Suppressor macrophage treated with lipopolysaccharide for 4 hours (primary cell): ENCODE data around the gene PCDHGA3.
"Not testable (repeated sequence)": the region's sequence is repeated elsewhere in the genome, so short reads cannot be mapped to it uniquely, and the experiment has no call there.

Source experiments
- DNase-seq: peaks from one replicate; pipeline ENCODE4 v3.0.0-alpha.2; 2020

PCDHGA3 gene

DNA sequence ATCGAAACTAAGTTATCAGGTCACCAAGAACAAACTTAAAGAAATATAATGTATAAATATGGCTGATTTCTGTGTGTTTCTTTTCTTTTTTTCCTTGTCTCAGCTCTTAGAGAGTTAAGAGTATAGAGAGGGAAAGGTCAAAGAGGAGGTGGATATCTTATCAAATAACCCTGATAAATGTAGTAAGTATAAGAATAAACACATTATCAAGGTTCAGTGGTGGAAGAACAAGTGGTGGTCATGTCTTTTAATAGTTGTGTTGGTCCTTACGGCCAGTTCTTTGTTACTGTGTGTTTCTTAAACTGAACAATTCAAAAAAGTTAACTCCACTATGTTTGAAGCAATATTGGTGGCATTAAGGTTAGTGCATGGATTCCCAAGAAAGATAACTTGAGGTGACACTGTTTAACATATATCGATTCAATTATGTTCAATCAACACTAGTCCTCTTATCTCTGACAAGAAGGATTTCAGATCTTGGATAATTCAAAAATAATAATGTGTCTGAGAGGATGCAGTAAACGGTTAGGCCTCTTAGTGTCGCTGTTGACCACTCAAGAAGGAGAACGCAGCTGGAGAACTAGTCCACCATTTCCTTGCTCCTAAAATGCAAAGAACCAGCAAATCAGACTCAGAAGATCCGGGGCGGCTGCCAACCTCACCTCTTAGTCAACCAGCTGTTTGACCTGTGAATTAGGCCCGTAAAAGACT lies at the start of gene PCDHGA3:
TSS of gene PCDHGA3 (plus strand) at position 588 of the 711 bp plus-strand sequence. CDS start 205 bp downstream, outside the sequence.
- no peak for DNase-seq

DNA sequence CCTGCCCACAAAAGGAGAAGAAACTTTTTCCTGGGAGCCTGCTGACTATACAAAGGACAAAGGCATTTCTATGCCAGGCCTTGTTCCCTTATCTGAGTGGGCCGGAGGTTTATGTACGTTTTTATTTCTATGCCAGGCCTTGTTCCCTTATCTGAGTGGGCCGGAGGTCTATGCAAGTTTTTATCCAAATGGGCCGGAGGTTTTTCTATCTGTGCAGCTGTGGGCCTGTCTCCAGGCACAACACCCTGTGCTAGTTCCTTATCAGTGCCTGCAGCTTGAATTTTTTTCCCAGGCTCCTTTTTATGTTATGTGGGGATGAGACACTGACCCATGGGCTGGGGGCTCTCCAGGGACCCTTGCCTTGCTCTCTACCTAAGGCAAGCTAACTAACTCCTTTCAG lies 45.3 kb upstream of the PCDHGA3 start:
- no peak for DNase-seq

DNA sequence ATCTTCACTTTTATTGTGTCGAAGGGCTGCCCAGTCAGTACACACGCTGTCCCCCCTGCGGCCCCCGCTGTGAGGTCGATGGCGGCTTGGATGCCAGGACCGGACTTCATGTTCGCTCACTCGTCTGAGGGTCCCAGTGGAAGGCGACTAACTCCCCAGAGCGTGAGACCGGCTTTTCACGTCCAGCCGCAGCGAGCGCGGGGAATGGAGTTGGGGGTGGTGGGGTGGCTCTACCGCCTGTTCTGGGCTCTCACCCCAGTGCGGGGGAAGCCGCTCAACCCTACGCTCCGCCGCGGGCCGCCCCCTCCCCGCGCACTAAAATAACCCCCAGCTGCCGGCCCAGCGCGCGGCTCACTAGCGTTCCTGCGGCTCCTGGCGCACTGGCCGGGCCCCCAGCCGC lies 39.9 kb upstream of the PCDHGA3 start, which contains the start of gene SLC25A2:
TSS of gene SLC25A2 (minus strand) at position 294 of the 400 bp plus-strand sequence. CDS start at position 110, 184 bp downstream.
- no peak for DNase-seq

DNA sequence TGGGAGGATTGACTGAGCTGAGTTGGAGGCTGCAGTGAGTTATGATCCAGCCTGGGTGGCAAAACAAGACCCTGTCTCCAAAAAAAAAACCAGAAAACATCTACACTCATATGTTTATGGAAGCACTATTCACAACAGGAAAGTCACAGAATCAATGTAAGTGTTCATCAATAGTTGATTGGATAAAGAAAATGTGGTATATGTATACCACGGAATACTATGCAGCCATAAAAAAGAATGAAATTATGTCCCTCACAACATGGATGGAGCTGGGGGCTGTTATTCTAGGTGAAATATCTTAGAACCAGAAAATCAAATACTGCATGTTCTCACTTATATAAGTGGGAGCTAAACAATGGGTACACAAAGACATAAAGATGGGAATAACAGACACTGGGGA lies 37.0 kb upstream of the PCDHGA3 start:
- no peak for DNase-seq

DNA sequence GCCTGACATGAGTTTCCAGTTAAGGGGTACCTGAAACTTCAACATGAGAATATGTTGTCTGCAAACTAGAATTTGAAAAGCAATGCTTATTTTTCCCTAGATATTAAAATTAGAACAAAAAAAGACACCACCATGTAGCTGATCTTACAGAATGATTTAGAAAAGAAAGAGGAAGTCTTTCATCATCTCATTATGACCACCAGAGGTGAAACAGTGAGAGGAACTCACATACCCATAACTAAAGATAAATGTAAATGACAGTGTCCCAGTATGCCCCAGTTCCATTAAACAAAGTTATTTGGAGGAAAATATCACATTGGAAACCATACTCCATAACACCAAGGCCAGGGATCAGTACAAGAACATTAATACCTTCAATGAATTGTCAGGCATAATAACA lies 29.9 kb upstream of the PCDHGA3 start:
- DNase-seq = no peak

DNA sequence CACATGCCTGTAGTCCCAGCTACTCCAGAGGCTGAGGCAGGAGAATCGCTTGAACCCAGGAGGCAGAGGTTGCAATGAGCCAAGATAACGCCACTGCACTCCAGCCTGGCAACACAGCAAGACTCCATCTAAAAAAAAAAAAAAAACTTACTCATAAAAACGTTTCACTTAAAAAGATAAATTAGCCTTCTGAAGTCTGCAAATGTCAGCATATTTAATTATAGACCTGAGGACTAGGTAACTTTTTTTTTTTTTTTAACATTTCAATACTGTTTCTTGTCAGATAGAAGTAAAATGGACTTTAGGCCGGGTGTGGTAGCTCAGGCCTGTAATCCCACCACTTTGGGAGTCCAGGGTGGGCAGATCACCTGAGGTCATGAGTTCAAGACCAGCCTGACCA lies 26.7 kb upstream of the PCDHGA3 start:
- DNase-seq = not testable (repeated sequence)

DNA sequence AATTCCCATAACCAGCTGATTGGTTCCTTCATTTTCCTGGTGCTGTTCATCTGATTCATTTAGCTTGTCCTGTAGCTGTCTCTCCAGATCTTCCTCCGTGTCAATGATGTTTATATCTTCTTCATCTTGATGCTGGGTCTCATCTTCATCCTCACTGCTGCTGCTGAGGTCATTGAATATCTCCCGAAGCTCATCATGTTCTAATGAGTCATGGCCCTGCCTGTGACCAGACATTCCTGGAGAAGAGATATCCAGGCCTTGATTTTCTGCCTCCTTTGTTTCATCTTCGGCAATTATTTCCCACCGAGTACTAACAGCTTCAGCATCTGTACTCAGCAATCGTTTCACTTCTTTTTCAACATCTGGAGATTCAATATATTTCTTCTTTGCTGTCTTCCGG lies 24.4 kb upstream of the PCDHGA3 start:
- DNase-seq = no peak

DNA sequence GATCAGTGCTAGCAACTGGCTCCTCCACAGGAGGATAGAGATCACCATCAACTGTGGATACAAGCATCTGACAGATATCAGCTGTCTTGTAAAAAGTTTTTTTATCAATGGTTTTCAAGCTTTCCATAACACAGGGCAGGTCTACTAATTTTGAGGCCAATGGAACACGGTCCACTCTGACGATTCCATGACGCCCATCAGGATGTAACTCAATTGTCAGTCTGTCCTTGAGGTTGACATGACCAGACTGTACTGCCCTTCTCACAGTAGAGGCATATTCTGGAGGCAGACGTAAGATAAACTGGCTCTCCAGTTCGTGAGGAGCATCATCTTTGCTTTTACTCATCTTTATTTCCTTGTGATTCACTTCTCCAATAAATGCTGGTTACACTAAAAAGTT lies 23.9 kb upstream of the PCDHGA3 start:
- no peak for DNase-seq

DNA sequence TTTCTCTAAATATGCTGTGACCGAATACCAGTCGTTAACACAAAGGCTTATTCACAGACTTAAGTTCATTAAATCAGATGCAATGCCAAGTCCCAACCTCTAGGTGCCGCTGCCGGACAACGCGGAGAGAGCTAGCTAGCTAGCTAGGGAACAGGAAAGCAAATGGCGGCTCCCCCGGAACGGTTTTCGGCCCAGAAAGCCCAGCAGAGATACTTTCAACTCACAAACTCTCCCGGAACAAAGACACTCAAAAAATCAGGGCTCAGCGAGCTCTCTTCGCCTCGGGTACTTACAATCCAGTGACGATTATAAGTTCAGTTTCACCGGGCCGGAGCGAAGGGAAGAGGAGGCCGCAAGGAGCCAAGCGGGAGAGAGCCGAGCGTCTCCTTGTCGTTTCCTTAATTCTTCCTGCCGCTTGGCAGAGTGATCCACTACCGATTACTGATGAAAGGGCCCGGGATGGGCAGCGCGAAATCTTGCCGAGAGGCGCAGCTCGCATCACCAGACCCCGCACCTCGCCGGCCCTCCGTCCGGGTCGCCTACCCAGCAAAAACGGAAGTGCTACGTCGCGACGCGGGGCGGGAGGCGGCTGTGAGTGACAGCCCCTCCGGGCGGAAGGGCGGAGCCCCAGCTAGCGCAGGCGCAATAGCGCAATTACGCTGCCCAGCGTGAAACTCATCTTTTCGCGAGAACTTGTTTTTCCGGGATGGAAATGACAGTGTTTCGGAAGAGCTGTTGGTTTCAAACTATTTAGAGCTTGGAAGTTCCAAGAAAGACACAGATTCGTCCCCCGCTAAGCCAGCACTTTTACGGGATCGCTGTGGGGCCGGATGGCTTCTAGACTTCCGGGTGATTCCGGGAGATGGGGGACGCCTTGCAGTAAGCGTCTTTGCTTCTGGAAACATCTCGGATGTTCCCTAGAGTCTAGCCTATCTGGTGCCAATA lies 23.1 kb upstream of the PCDHGA3 start, which contains the start of gene TAF7:
TSS of gene TAF7 (minus strand) at position 560 of the 945 bp plus-strand sequence. CDS start 740 bp downstream, outside the sequence.
- DNase-seq = peak; percentile 96

DNA sequence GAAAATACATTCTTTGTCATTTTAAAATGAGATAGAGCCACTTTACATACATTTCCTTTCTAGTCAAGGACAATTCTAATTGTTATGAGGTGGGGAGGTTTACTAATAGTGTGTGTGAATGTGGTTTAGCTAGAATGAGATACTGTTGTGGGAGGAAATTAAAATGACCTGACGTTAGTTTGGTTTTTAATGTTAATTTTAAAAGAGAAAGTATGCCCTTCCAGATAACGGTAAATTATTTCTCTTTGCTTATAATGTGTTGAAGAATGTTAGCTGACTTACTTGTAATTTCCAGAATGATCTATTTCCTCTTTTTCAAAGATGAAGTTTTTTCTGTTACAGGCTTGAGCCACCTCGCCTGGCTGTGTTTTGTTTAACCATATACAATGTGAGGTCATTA lies 21.4 kb upstream of the PCDHGA3 start:
- DNase-seq = no peak

DNA sequence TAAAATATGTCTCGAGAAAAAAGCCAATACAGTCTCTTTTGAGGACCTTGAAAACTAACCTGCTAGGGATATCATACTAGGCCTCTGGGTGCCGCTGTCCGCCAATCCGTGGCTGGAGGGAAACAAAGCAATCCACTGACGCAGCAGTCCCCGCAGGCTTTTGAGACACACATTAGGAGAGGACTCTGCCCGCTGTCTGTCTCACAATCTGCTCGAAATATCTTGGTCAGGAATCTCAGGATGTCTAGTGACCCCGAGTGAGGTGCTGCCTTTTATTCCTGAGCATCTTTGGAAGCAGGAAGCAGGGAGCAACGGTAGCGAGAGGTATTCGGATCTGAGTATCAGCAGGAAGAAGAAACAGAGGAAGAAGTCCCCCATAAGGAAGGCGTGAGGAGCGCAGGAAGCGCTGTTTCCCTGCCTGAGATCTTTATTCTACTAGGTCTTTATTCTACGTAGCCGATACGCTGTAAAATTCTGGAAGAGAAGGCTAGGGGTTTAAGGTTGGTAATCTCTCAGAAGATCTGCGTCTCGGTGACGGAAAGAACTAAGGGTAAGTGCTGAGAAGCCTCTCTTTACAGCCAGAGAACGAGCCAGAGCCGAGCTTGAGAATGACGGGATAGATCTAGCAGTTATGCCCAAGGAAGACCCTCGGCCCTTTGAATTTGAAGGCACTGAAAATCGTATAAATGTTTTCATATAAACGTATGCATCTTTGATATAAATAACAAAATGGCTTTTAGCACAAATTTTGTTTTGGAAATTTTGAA lies 17.4 kb upstream of the PCDHGA3 start:
- DNase-seq = peak; percentile 30

DNA sequence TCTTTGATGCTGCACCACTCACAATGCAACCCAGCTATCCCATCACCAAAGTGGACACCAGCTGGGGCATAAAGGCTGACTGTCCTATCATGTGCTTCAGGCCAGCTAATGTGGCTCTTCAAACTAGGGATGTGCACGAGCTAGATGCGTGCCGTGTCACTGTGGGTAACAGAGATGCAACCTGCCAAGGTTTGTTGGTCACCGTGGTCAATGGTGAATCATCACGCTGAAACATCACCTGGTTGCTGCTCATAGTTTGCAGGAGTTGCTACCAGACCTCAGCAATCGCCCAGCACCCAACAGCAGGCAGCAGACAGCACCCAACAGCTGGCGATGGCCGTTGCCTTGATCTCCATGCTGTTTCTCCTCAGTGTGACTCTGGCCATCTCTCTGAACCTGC lies 15.4 kb upstream of the PCDHGA3 start:
- no peak for DNase-seq

DNA sequence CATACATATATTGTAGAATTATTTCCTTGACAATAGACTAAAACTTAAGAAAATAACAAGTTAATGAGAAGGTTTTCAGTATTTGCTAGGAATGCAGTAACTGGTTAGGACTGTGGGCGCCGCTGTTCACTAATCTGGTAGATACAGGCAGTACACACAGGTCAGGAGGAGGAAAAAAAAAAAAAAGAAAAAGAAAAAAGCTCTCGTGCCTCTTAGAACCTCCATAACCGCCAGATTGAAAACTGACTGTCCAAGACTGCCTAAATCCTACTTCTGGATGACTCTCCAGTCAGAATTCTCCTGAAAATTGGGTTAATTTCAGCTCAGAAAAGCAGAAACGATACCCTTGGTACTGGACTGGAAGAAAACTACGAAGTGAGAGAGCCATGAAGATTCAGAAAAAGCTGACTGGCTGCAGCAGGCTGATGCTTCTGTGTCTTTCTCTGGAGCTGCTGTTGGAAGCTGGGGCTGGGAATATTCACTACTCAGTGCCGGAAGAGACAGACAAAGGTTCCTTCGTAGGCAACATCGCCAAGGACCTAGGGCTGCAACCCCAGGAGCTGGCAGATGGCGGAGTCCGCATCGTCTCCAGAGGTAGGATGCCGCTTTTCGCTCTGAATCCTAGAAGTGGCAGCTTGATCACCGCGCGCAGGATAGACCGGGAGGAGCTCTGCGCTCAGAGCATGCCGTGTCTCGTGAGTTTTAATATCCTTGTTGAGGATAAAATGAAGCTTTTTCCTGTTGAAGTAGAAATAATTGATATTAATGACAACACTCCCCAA lies 13.1 kb upstream of the PCDHGA3 start, which contains the start of gene PCDHGA1:
TSS of gene PCDHGA1 (plus strand) at position 216 of the 782 bp plus-strand sequence.
- DNase-seq = no peak

DNA sequence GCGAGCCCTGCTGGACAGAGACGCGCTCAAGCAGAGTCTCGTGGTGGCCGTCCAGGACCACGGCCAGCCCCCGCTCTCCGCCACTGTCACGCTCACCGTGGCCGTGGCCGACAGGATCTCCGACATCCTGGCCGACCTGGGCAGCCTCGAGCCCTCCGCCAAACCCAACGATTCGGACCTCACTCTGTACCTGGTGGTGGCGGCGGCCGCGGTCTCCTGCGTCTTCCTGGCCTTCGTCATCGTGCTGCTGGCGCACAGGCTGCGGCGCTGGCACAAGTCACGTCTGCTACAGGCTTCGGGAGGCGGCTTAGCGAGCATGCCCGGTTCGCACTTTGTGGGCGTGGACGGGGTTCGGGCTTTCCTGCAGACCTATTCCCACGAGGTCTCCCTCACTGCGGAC lies 11.1 kb upstream of the PCDHGA3 start:
- DNase-seq = not testable (repeated sequence)

DNA sequence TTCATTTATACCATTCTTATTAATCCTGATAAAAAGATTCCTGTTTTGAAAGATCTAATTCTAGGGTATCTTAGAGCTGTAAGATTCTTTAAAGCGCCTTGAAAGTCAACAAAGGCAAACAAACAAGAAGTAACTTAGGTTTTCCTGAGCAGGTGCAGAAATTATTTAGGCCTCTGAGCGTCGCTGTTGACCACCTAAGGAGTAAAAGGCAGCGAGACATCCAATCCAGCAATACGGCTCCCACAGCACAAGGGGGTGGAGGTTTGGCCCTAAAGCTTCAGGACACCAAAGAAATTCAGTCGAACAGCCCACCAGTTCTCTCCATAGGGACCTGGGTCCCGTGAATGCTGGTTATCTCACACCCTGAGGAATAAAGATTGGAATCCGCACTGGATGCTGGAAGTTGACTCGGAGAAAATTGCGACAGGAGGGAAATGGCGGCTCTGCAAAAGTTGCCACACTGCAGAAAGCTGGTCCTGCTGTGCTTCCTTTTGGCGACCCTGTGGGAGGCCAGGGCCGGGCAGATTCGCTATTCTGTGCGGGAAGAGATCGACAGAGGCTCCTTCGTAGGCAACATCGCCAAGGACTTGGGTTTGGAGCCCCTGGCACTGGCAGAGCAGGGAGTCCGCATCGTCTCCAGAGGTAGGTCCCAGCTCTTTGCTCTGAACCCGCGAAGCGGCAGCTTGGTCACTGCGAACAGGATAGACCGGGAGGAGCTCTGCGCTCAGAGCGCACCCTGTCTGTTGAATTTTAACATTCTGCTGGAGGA lies 4.9 kb upstream of the PCDHGA3 start, which contains the start of gene PCDHGA2:
TSS of gene PCDHGA2 (plus strand) at position 223 of the 769 bp plus-strand sequence.
- DNase-seq = no peak

DNA sequence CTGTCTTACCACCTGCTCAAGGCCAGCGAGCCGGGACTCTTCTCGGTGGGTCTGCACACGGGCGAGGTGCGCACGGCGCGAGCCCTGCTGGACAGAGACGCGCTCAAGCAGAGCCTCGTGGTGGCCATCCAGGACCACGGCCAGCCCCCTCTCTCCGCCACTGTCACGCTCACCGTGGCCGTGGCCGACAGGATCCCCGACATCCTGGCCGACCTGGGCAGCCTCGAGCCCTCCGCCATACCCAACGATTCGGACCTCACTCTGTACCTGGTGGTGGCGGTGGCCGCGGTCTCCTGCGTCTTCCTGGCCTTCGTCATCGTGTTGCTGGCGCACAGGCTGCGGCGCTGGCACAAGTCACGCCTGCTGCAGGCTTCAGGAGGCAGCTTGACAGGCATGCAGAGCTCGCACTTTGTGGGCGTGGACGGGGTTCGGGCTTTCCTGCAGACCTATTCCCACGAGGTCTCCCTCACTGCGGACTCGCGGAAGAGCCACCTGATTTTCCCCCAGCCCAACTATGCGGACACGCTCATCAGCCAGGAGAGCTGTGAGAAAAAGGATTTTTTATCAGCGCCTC lies 2.8 kb upstream of the PCDHGA3 start:
- not testable (repeated sequence) for DNase-seq

DNA sequence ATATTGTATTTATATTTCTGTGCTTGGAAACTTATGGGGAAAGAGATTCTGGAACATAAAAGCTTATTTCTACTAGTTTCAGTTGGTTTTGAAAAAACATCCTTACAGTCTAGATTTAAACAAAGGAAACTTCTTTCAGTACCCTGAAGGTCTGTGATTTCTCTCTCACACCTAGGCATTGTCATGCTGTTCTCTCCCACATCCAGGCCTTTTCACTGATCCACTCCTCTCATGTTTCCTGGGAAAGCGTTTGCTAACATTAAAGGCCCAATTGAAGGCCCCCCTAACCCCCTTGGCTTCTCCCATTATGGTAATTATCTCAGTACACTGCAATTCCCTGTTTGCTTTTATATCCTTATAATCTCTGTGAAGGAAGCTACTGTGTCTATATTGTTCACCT lies 856 bp upstream of the PCDHGA3 start:
- DNase-seq = no peak

DNA sequence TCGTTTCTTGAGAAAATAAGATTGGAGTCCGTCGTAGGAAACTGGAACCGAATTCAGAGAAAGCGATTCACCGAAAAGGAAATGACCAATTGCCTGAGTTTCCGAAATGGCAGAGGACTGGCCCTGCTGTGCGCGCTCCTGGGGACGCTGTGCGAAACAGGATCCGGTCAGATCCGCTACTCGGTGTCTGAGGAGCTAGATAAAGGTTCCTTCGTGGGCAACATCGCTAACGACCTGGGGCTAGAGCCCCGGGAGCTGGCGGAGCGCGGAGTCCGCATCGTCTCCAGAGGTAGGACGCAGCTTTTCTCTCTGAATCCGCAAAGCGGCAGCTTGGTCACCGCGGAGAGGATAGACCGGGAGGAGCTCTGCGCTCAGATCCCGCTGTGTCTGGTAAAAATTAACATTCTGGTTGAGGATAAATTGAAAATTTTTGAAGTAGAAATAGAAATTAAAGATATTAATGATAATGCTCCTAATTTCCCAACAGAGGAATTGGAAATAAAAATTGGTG lies 379 bp downstream of the PCDHGA3 start:
- no peak for DNase-seq

DNA sequence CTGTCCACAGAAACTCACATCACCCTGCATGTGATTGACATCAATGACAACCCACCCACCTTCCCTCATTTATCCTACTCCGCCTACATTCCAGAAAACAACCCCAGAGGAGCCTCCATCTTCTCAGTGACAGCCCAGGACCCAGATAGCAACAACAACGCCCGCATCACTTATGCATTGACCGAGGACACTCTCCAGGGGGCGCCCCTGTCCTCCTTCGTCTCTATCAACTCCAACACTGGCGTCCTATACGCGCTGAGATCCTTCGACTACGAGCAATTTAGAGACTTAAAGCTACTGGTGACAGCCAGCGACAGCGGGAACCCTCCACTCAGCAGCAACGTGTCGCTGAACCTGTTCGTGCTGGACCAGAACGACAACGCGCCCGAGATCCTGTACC lies 1.7 kb downstream of the PCDHGA3 start:
- DNase-seq = no peak

DNA sequence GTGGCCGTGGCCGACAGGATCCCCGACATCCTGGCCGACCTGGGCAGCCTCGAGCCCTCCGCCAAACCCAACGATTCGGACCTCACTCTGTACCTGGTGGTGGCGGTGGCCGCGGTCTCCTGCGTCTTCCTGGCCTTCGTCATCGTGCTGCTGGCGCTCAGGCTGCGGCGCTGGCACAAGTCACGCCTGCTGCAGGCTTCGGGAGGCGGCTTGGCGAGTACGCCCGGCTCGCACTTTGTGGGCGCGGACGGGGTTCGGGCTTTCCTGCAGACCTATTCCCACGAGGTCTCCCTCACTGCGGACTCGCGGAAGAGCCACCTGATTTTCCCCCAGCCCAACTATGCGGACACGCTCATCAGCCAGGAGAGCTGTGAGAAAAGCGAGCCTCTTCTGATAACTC lies 2.4 kb downstream of the PCDHGA3 start:
- not testable (repeated sequence) for DNase-seq
